Measurements from ENCODE around the gene GNPTAB.

Gene GNPTAB

GRCh38 chr12:101759396-101760047 is 71.2 kb downstream of the GNPTAB start:
- H3K36me3 ChIP-seq (ENCODE audit: control insufficient read depth, insufficient read depth, low read length): peaks cover 2% of the 10 kb centered on the region; the same call in 1 of the 2 replicates

DNA sequence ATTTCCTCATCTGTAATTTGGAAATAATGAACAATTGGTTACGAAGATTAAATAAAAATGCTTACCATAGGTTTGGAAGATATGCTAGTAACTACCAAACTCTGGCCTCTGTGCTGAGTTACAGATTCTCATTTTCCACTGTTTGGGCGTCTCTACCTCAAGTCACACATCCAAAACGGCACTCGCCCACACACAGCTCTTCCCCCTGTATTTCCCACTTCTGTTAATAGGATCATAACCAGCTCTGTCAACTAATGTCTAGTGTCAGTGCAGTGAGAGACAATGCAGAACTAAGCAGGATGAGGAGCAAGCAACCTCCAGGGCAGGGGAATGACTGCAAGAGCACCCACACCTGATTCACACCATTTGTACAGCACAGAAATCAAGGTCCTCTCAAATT is 80.6 kb downstream of the GNPTAB start:
- no peaks in the 10 kb centered on the region for H3K9me3 ChIP-seq (ENCODE audit: control insufficient read depth, insufficient read depth, low read length)
- H3K4me3 ChIP-seq (ENCODE audit: low read length): no peak overlapping the region
- DNase-seq (ENCODE audit: low read depth, low spot score): no peak
- no peaks in the 10 kb centered on the region for H3K27me3 ChIP-seq (ENCODE audit: control insufficient read depth, insufficient read depth, low read length)
- H3K4me1 ChIP-seq (ENCODE audit: control insufficient read depth, insufficient read depth, low read length): no peaks in the 10 kb centered on the region
- peaks cover 2% of the 10 kb centered on the region; the same call in 1 of the 2 replicates for H3K36me3 ChIP-seq (ENCODE audit: control insufficient read depth, insufficient read depth, low read length)
- no peak overlapping the region for H3K27ac ChIP-seq (ENCODE audit: low read length)
- no CpG with 5 or more reads among the region's 4 CpGs for WGBS (ENCODE audit: insufficient coverage, insufficient read length)

More at GRCh38 chr12:101759396-101760047, 71.2 kb downstream of the GNPTAB start:
- DNase-seq (ENCODE audit: low read depth, low spot score): no peak
- no peak overlapping the region for H3K27ac ChIP-seq (ENCODE audit: low read length)
- no peaks in the 10 kb centered on the region for H3K9me3 ChIP-seq (ENCODE audit: control insufficient read depth, insufficient read depth, low read length)
- no peaks in the 10 kb centered on the region; the same call in 1 of the 2 replicates for H3K4me1 ChIP-seq (ENCODE audit: control insufficient read depth, insufficient read depth, low read length)
- no CpG with 5 or more reads among the region's 5 CpGs for WGBS (ENCODE audit: insufficient coverage, insufficient read length)
- H3K27me3 ChIP-seq (ENCODE audit: control insufficient read depth, insufficient read depth, low read length): no peaks in the 10 kb centered on the region
- H3K4me3 ChIP-seq (ENCODE audit: low read length): no peak overlapping the region

- H3K27ac ChIP-seq (ENCODE audit: low read length): no peak overlapping the region
- no peaks in the 10 kb centered on the region for H3K9me3 ChIP-seq (ENCODE audit: control insufficient read depth, insufficient read depth, low read length)
- no peak for DNase-seq (ENCODE audit: low read depth, low spot score)
- WGBS (ENCODE audit: insufficient coverage, insufficient read length): no CpG with 5 or more reads among the region's 4 CpGs
- peaks cover 2% of the 10 kb centered on the region; the same call in 1 of the 2 replicates for H3K36me3 ChIP-seq (ENCODE audit: control insufficient read depth, insufficient read depth, low read length)
- no peaks in the 10 kb centered on the region for H3K27me3 ChIP-seq (ENCODE audit: control insufficient read depth, insufficient read depth, low read length)
- H3K4me1 ChIP-seq (ENCODE audit: control insufficient read depth, insufficient read depth, low read length): no peaks in the 10 kb centered on the region
- no peak overlapping the region for H3K4me3 ChIP-seq (ENCODE audit: low read length)
Measured at GRCh38 chr12:101749657-101750056, 81.1 kb downstream of the GNPTAB start.

DNA sequence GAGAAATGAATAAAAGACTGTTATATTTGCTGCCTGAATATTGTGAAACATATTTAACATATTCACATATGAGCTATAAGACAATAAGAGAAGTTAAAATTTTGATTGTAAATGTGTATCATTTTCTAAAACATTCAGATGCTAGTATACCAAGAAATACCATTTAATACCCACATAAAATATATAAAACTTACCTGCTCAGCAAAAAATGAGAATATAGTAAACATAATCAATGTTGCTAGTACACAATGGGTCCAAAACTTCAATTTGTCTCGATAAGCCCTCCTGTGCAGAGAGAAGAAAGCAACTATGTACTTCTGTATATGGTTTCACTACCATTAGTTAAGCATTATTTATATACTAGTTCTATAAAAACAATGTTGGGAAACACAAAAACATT is 81.9 kb downstream of the GNPTAB start:
- H3K4me3 ChIP-seq (ENCODE audit: low read length): no peak overlapping the region
- WGBS (ENCODE audit: insufficient coverage, insufficient read length): no CpG with 5 or more reads among the region's 1 CpG
- H3K36me3 ChIP-seq (ENCODE audit: control insufficient read depth, insufficient read depth, low read length): peaks cover 5% of the 10 kb centered on the region; the same call in 1 of the 2 replicates
- H3K4me1 ChIP-seq (ENCODE audit: control insufficient read depth, insufficient read depth, low read length): no peaks in the 10 kb centered on the region
- no peaks in the 10 kb centered on the region for H3K9me3 ChIP-seq (ENCODE audit: control insufficient read depth, insufficient read depth, low read length)
- no peak overlapping the region for H3K27ac ChIP-seq (ENCODE audit: low read length)
- DNase-seq (ENCODE audit: low read depth, low spot score): no peak
- H3K27me3 ChIP-seq (ENCODE audit: control insufficient read depth, insufficient read depth, low read length): no peaks in the 10 kb centered on the region

- no peaks in the 10 kb centered on the region for H3K4me1 ChIP-seq (ENCODE audit: control insufficient read depth, insufficient read depth, low read length)
- no peaks in the 10 kb centered on the region for H3K27me3 ChIP-seq (ENCODE audit: control insufficient read depth, insufficient read depth, low read length)
- H3K9me3 ChIP-seq (ENCODE audit: control insufficient read depth, insufficient read depth, low read length): no peaks in the 10 kb centered on the region
- H3K36me3 ChIP-seq (ENCODE audit: control insufficient read depth, insufficient read depth, low read length): peaks cover 2% of the 10 kb centered on the region; the same call in 1 of the 2 replicates
- WGBS (ENCODE audit: insufficient coverage, insufficient read length): no CpG with 5 or more reads among the region's 1 CpG
- no peak overlapping the region for H3K4me3 ChIP-seq (ENCODE audit: low read length)
- no peak for DNase-seq (ENCODE audit: low read depth, low spot score)
- no peak overlapping the region for H3K27ac ChIP-seq (ENCODE audit: low read length)
Measured at GRCh38 chr12:101747697-101748096, 83.1 kb downstream of the GNPTAB start.

GRCh38 chr12:101746661-101747060 is 84.1 kb downstream of the GNPTAB start:
- no peaks in the 10 kb centered on the region for H3K9me3 ChIP-seq (ENCODE audit: control insufficient read depth, insufficient read depth, low read length)
- H3K4me3 ChIP-seq (ENCODE audit: low read length): no peak overlapping the region
- no peak overlapping the region for H3K27ac ChIP-seq (ENCODE audit: low read length)
- peaks cover 2% of the 10 kb centered on the region; the same call in 1 of the 2 replicates for H3K36me3 ChIP-seq (ENCODE audit: control insufficient read depth, insufficient read depth, low read length)
- no peaks in the 10 kb centered on the region for H3K27me3 ChIP-seq (ENCODE audit: control insufficient read depth, insufficient read depth, low read length)
- WGBS (ENCODE audit: insufficient coverage, insufficient read length): no CpG with 5 or more reads among the region's 1 CpG
- no peak for DNase-seq (ENCODE audit: low read depth, low spot score)
- no peaks in the 10 kb centered on the region for H3K4me1 ChIP-seq (ENCODE audit: control insufficient read depth, insufficient read depth, low read length)

DNA sequence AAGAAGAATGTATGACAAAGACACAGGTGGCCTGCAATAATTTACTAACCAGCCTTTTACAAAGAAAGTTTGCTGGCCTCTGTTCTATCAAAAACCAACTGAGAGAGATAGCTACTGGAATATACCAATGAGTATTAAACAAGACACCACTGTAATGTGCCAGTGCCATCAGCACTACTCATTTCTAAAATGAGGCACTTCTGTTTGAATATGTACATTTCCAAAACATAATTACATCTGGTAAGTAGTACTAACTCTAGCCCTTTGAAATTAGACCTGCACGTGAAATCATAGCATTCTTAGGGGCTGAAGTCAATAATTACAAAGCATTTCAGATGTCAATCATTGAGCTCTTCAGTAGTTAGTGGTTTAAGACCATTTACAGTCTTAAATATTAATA is 84.6 kb downstream of the GNPTAB start:
- Histone ChIP-seq H3K27me3 (ENCODE audit: control insufficient read depth, insufficient read depth, low read length) (no peaks in the 10 kb centered on the region), H3K4me1 (ENCODE audit: control insufficient read depth, insufficient read depth, low read length) (no peaks in the 10 kb centered on the region), H3K9me3 (ENCODE audit: control insufficient read depth, insufficient read depth, low read length) (no peaks in the 10 kb centered on the region), H3K27ac (ENCODE audit: low read length) (no peak overlapping the region), H3K4me3 (ENCODE audit: low read length) (no peak overlapping the region), H3K36me3 (ENCODE audit: control insufficient read depth, insufficient read depth, low read length) (peaks cover 2% of the 10 kb centered on the region; the same call in 1 of the 2 replicates)
- WGBS (ENCODE audit: insufficient coverage, insufficient read length): no CpG with 5 or more reads among the region's 1 CpG
- no peak for DNase-seq (ENCODE audit: low read depth, low spot score)

DNA sequence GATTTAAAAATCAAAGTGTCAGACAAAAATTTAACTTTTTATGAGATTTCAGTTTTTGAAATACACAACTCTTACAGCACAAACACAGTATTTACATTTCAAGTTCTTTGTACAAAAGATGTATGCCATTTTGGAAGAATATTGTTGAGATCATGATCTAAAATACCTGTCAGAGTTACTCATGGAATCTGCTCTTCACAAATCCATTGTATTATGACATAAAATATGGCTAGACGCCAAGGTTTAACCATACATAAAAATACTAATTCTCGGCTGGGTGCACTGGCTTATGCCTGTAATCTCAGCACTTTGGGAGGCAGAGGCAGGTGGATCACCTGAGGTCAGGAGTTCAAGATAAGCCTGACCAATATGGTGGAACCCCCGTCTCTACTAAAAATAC is 85.3 kb downstream of the GNPTAB start:
- Histone ChIP-seq H3K27me3 (ENCODE audit: control insufficient read depth, insufficient read depth, low read length) (no peaks in the 10 kb centered on the region), H3K4me3 (ENCODE audit: low read length) (no peak overlapping the region), H3K9me3 (ENCODE audit: control insufficient read depth, insufficient read depth, low read length) (no peaks in the 10 kb centered on the region), H3K4me1 (ENCODE audit: control insufficient read depth, insufficient read depth, low read length) (no peaks in the 10 kb centered on the region), H3K36me3 (ENCODE audit: control insufficient read depth, insufficient read depth, low read length) (peaks cover 2% of the 10 kb centered on the region; the same call in 1 of the 2 replicates), H3K27ac (ENCODE audit: low read length) (no peak overlapping the region)
- DNase-seq (ENCODE audit: low read depth, low spot score): no peak
- no CpG with 5 or more reads among the region's 3 CpGs for WGBS (ENCODE audit: insufficient coverage, insufficient read length)

DNA sequence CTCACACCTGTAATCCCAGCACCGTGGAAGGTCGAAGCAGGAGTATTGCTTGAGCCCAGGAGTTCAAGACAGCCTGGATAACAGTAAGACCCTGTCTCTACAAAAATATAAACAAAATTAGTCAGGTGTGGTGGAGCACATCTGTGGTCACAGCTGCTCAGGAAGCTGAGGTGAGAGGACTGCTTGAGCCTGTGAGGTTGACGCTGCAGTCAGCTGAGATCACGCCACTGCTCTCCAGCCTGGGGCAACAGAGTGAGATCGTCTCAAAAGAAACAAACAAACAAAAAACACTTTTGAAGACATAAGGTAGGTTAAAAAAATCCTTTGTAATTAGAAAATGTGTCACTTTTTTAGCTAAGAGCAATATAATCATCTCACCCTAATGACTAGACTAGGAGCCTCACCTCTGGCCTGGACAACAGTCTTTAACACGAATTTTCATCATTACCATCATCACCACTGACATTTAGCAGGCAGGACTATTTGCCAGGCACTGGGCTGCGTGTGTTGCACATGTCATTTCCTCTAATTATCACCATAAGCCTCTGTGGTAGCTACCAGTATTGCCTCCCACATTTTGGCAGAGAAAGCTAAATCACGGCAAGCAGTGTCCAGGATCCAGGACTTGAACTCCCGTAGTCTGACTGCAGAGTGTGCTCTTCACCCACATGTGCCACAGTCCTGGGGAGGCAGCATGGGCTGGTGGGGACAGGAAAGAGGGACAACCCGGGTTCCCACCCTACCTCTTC is 86.9 kb downstream of the GNPTAB start:
- no peaks in the 10 kb centered on the region for H3K27me3 ChIP-seq (ENCODE audit: control insufficient read depth, insufficient read depth, low read length)
- no CpG with 5 or more reads among the region's 10 CpGs for WGBS (ENCODE audit: insufficient coverage, insufficient read length)
- peaks cover 2% of the 10 kb centered on the region; the same call in 1 of the 2 replicates for H3K36me3 ChIP-seq (ENCODE audit: control insufficient read depth, insufficient read depth, low read length)
- no peak overlapping the region for H3K27ac ChIP-seq (ENCODE audit: low read length)
- H3K9me3 ChIP-seq (ENCODE audit: control insufficient read depth, insufficient read depth, low read length): no peaks in the 10 kb centered on the region
- no peak overlapping the region for H3K4me3 ChIP-seq (ENCODE audit: low read length)
- no peaks in the 10 kb centered on the region for H3K4me1 ChIP-seq (ENCODE audit: control insufficient read depth, insufficient read depth, low read length)
- DNase-seq (ENCODE audit: low read depth, low spot score): no peak

DNA sequence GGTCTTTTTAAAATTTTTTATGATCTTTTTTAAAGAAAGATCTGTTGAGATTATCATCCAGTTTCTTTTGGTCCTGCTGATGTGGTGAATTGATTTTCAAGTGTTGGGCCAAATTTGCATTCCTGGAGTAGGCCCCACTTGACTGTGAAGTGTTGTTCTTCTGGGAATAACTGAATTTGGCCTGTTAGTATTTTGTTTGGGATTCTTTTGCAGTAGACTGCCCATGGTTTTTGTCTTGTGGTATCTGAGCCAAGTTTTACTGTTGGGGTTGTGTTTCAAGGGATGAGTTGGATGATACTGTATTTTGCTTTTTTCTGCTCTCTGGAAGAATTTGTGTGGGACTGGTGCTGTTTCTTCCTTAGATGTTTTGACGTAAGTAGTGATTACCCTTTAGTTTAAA is 87.5 kb downstream of the GNPTAB start:
- WGBS (ENCODE audit: insufficient coverage, insufficient read length): no CpG with 5 or more reads among the region's 1 CpG
- H3K4me3 ChIP-seq (ENCODE audit: low read length): no peak overlapping the region
- no peak overlapping the region for H3K27ac ChIP-seq (ENCODE audit: low read length)
- H3K36me3 ChIP-seq (ENCODE audit: control insufficient read depth, insufficient read depth, low read length): peaks cover 2% of the 10 kb centered on the region; the same call in 1 of the 2 replicates
- DNase-seq (ENCODE audit: low read depth, low spot score): no peak
- H3K9me3 ChIP-seq (ENCODE audit: control insufficient read depth, insufficient read depth, low read length): no peaks in the 10 kb centered on the region
- no peaks in the 10 kb centered on the region for H3K27me3 ChIP-seq (ENCODE audit: control insufficient read depth, insufficient read depth, low read length)
- no peaks in the 10 kb centered on the region for H3K4me1 ChIP-seq (ENCODE audit: control insufficient read depth, insufficient read depth, low read length)
